GM18517 (cell line): ENCODE results near the gene HPS4.
A peak's percentile ranks its signal among the peaks of the same experiment; 100 is the strongest.
"Not testable (repeated sequence)": the region's sequence is repeated elsewhere in the genome, so short reads cannot be mapped to it uniquely, and the experiment has no call there.

ENCODE experiments used
- ATAC-seq: cut with Tn5 transposase; IDR thresholded peaks from one replicate; pipeline ENCODE4 v1.9.1; 2021; ENCODE audit warnings: mild to moderate bottlenecking, moderate library complexity; ENCODE audit not compliant: unreplicated experiment

HPS4 gene

DNA sequence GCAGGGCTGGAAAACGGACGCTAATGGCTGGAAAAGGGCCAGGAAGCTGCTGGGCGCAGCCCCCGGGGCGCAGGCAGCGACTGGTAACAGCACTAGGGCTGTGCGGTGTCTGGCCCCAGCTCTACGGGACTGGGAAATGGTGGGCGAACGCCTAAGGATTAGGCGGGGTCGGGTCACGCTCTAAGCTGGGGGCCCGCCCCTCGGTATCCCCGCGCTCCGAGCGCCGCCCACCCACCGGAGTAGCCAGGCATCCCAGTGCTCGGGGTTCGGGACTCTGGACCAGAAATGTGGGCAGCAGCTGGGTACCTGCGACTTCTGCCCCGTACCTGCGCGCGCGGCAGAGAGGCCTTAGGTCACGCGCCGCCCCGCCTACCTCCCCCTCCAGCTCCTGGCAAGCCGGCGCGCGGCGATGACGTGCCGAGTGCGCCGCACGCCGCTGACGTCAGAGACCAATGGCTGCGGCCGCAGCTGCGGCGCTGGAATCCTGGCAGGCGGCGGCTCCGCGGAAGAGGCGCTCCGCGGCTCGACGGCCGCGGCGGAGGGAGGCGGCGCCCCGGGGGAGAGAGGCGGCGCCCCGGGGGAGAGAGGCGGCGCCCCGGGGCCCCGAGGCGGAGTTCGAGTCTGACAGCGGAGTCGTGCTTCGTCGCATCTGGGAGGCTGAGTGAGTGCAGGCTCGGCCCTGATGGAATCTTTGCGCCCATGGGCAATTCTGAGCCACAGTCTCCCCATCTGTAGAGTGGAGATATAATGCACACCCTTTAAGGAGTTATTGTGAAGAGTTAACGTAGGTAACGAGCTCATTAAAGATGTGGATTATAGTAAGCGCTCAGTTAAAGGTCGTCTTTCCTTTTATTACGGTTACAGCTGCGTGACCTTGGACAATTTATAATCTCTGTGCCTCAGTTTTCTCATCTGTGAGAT lies at the start of gene HPS4, which contains the start of gene SRRD:
Gene HPS4, minus strand, starts transcription at position 345 of the 921 bp plus-strand sequence. CDS start 2,021 bp downstream, outside the sequence.
Gene SRRD, plus strand, starts transcription at position 439 of the 921 bp plus-strand sequence. Its CDS starts 14 bp downstream, at position 453.
- ATAC-seq, result peak; percentile 51

DNA sequence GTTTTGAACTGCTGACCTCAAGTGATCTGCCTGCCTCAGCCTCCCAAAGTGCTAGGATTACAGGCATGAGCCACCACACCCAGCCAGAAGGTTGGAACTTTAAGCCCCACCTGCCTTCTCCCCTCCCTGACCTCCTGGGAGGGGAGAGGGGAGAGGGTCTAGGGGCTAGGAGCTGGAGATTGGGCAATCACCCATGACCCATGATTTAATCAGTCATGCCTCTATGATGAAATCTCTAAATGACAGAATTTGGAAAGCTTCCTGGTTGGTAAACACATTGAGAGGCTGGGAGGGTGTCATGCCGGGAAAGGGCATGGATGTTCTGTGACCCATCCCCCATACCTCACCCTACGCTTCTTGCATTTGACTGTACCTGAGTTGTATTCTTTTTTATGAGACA lies 45.8 kb upstream of the HPS4 start:
- ATAC-seq, result no peak

DNA sequence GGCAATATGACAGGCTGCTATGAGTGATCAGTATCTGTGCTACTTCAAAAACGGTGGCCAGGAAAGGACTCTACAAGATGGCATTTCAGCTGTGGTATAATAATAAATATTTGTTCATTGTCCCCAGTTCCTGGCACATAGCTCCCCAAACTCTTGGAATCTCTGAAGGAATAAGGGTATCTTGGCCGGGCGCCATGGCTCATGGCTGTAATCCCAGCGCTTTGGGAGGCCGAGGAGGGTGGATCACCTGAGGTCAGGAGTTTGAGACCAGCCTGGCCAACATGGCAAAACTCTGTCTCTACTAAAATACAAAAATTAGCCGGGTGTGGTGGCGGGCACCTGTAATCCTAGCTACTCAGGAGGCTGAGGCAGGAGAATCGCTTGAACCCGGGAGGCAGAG lies 44.9 kb upstream of the HPS4 start:
- ATAC-seq, result not testable (repeated sequence)

DNA sequence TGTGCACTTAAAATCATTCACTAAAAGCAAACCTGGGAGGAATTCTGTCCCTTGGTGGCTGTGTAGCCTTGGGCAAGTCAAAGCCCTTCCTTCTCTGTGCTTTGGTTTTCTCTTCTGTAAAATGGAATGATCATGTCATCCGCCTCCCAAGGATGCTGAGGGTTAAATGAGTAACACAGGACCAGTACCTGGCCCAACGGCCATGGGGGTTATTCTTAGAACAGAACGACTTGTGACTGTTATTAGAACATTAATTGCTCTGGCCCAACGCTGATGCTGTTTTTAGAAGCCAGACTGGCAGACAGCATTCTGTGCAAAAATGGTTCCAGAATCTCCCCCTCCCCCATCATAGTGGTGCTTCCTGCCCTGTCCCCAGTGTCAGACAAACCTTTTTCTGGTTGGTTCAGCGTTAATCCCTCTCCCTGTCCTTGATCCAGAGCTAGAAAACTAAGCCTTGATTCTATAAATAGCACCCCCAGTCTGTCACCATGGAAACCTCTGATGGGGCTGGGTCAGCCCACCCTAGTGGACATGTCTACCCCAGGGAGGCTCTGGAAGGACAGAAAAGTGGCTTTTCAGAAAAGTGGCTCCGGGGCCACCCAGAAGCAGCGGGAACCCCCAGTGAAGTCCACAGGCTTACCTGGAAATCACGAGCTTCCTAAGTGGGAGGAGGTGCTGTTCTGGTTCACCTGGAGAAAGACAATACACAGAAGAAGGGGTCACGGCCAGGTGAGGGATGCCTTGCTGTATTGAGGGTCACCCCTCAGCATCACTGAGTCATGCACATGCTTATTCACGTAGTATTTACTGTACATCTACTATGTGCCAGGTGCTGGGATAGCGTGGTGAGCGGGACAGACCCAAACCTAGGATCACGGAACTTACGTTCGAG lies 44.2 kb upstream of the HPS4 start:
- ATAC-seq, result no peak

DNA sequence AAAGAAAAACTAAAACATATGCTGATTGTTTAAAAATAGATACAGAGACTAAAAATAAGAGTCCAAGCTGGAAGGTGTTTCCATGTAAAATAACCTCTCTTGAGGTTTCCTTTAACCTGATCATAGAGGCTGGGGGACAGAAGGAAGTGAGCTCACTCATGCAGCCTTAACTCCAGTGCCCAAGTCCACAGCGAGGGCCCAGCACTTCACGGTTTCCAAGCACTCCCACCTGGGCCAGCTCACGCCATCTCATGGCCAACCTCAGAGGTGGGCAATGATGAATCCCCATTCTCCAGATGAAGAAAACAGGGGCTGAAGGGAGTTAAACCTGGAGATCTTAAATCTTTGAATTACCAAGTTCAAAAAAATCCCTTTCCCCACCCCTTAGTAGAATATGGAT lies 43.6 kb upstream of the HPS4 start:
- no peak for ATAC-seq

DNA sequence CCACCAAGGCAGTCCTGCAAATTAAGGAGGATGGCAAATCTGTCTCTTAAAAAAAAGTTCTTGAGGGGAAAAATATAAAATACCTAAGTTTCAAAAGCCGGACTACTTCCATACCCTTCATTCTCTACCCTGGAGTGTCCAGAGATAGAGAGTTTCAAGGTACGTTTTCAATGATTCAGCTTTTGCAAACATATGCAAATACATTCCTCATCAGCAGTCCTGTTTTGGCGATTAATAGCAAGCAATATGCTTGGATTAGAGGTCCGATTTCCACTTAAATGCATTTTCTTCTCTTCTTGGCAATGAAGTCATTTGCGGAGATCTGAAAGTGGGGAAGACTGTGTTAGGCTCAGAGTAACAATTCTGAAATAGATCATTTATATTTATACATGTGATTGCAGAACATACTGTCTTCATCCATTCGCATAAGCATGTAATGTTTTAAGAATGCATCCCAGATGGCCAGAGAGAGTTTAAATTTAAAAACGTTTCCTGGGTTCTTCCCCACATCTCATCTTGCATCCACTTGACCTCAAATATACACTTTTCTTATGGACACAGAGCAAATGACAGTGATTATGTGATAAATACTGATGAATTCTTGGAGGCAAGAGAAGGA lies 42.5 kb upstream of the HPS4 start:
- ATAC-seq, result no peak

DNA sequence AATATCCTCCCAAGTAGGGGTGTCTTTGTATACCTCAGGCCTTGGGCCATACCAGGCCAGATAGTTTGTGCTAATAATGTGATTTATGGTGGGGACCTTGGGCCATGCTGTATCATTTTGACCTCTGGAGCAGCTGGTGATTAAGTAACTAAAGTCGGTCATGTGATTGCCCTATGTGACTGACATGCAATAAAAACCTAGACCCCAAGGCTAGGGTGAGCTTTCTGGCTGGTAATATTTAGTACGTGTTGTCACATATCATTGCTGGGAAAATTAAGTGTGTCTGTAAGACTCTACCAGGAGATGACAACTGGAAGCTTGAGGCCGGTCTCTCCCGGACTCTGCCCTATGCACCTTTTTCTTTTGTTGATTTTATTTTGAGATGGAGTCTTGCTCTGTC lies 41.3 kb upstream of the HPS4 start:
- no peak for ATAC-seq

DNA sequence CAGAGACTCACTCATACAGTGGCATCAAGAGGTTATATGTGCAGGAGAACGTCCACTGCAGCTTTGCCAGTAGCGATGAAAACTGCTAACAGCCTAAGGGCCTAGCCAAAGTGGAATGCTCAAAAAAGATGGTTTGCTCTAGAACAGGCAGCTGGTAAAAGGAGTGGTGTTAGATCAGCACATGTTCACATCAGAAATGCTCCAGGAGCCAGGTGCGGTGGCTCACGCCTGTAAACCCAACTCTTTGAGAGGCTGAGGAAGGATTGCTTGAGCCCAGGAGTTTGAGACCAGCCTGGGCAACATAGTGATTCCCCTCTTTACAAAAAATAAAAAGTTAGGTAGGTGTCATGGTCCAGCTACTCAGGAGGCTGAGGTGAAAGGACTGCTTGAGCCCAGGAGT lies 39.0 kb upstream of the HPS4 start:
- no peak for ATAC-seq

DNA sequence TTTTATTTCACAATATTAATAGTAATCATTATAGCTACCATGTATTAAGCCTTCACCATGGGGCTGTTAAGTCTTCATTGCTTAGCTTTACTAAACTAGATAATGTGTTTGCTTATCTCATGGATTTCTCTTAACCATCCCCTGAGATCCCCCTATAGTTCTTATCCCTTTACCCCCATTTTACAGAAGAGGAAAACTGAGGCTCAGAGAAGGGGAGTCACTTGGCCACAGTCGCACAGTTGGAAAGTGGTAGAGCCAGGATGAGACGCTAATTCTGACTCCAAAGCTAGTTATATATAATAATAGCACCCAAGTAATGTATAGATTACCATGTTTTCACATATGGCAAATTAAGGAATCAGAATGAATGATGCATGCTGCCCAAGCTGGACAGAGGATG lies 38.4 kb upstream of the HPS4 start:
- no peak for ATAC-seq

DNA sequence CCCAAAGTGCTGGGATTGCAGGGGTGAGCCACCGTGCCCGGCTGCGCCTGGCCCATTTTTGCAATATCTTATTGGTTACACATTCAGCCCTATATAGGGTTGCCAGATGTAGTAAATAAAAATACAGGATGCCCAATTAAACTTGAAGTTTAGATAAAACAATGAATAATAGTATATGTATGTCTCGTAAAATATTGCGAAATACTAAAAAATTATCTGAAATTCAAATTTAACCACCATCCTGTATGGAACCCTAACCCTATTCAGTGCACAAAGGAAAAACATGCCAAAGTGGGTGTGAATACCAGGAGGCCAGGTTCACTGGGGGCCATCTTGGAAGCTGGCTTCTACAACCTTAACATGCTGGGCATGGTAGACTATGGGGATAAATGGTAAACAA lies 33.8 kb upstream of the HPS4 start:
- ATAC-seq, result no peak

DNA sequence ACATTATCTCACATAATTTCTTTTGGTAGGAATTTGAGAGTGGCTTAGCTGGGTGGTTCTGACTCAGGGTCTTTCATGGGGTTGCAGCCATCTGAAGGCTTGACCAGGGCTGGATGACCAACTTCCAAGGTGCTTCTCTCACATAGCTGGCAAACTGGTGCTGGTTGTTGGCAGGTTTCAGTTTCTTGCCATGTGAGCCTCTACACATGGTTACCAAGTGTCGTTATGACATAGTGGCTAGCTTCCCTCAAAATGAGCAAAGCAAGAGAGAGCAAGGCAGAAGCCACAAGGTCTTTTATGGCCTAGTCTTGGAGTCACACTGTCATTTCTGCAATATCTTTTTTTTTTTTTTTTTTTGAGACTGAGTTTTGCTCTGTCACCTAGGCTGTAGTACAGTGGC lies 32.9 kb upstream of the HPS4 start:
- ATAC-seq, result no peak

DNA sequence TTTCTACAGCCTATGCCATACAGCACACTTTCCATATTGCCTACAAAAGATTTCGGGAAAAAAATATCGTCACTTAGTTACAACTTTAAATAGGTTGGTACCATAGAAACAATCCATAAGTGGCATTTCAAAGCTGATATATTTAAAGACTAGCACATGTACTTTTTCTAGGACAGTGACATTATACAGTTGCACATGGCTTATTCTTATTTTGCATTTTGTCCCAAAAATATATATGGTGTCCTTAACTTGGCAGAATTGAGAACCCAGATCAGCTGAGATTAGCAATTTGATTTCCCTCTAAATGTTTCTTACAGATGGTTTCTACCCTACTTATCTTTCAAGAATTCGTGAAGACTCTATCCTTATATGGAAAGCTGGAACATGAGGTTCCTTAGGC lies 32.3 kb upstream of the HPS4 start:
- ATAC-seq, result no peak

DNA sequence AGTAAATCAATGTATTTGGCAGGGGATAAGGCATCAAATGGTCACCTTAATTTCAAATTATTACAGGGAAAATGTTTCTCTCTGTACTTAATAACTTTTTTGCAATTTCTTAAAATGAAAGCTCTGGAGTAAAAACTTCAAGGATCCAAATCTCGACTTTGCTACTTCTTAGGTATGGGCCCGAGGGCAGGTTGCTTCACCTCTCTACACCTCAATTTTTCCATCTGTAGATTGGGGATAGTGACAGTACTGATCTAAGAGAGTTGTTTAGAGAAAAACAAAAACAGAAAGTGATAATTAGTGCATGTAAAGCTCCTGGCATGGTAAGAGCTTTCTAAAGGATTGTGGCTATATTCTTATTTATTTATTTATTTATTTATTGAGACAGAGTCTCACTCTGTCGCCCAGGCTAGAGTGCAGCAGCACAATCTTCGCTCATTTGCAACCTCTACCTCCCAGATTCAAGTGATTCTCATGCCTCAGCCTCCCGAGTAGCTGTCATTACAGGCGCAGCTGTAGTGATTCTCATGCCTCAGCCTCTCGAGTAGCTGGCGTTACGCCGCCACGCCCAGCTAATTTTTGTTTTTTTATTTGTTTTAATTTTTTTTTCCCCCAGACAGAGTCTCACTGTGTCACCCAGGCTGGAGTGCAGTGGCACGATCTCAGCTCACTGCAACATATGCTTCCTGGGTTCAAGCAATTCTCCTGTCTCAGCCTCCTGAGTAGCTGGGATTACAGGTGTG lies 31.0 kb upstream of the HPS4 start:
- ATAC-seq, result no peak

DNA sequence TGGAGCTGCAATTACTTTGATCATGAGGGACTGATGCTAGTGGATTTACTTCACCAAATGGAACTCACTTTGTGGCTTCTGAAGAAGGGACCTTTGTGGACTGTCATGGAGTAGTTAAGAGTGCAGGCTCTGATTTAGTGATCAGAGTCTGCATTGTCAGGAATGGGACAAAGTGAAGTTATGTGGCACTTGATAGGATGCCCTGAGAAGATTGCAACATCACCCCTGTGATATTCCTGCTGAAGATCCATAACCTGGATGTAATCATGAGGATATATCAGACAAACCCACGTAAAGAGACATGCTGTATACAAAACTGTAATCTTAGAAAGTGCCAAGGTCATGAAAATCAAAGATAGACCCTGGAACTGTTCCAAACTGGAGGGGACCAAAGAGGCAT lies 30.3 kb upstream of the HPS4 start:
- ATAC-seq, result no peak

DNA sequence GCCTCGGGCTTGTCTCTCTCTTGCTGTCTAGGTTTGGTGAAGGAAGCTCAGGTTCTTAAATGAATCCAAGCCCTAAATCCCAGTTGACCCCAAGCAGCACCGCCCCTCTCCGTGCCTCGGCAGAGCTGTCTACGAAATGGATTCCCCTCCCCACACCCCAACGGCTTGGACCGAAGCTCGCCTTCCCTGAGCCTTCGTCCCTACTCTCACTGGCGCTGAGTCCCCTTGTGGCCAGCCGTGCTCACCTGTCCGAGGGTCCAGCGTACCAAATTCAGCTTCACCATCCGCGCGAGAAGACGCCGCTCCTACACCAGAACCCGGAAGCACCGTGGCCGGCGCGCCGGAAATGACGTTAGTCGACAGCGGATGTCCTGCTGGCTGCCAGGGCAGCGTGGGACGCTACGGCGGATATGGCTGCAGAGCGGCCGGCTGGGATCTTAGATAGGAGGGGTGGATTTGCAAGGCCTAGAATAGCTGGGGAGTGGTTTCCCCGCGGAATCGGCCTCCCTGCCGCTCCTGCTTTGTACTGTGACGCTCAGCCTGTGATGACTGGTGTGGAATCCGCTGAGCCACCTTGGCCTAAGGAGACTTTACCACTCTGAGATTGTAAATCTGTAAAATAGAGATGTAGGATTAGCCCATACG lies 28.7 kb upstream of the HPS4 start, which contains the start of gene TFIP11:
Gene TFIP11, minus strand, starts transcription at position 325 of the 645 bp plus-strand sequence. CDS start 2,201 bp downstream, outside the sequence.
- ATAC-seq, result peak; percentile 58

DNA sequence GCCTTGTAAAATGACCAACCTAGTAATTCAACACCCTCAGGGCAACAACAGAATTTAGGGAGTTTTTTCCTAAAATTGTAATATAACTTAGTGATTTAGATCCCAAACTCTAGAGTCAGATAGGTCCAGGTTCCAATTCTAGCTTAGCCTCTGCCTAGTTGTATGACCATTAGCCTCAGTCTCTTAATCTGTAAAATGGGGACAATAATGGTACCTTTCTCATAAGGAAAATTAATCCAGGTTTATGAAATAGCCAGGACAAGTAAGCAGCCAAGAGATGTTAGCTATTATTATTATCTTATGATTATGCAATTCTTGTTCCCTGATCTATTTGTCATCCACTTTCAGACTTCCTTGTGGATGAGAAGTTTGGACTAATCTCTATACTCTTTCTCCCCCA lies 24.6 kb upstream of the HPS4 start:
- ATAC-seq, result no peak

DNA sequence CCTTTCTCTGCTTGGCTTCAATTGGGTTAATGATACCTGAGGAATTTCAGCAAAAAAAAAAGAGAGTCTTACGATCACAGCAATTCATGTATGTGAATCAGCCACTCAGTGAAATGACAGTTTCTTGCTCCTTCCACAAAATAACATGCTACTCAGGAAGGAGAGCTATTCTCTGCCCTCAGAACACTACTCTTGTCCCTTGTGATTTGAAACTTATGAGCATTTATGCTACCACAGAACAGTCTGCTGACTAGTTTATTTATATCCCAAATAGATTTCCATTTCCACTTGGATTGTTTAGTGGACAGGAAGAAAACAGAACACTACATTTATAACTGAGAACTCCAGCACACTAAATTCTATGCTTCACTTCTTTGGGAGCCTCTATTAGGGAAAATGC lies 20.2 kb upstream of the HPS4 start:
- ATAC-seq, result no peak

DNA sequence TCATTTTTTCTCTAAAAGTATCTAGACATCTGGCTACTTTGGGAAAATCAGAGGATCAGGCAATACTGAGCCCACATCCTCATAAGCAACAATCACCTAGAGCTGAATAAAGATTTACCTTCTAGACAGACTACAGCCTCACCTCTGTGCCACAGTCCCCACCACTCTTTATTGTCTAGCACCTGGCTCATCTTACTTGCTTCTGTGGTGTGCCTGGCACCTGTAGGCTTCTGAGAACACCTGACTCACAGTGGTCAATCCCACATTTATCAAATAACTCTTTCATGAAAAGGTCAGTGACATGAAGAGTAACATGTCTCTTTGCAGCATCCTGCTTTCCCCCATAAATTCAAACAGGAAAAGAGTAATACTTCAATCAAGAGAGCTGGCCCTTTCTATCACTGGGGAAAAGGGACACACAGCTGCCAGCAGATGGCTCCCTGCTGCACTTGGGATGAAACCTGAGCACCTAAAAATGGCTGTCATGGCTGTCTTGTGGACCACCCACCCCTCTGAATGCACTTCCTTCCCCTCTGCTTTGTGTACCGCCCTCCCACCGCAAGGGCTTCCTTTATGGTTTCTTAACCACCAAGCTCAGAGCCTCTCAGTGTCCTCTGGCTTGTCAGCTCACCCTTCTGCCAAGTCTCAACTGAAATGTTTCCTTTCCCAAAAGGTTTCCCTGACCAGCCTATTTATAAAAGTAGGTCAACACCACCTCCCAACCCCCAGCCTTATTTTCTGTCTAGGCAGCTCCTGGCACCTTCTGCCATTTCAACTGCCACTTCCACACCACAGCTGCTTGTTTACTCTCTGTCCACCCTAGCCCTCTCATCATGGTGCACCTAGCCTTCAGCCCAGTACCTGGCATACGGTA lies 19.3 kb upstream of the HPS4 start:
- no peak for ATAC-seq

DNA sequence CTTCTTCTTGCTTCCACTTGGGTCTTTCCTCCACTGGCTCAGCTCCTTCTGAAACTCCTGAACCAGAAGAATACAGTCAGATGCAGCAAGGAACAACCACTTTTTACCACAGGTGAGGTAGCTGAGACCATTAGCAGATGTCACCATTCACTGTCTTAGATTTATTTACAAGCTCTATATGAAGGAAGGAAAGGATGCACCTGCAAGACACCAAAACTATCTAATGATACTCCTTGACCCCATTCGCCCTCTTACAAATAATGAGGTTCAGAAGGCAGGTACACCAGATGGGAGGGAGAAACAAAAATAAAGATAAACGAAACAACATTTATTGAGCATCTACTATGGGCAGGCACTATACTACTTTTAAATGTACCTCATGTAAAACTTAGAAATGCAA lies 18.4 kb upstream of the HPS4 start:
- ATAC-seq, result no peak
